K562 (cell line): ENCODE data around the gene RALY. TPM values are rescaled to one million over a fixed set of nuclear protein-coding genes. Genes with fewer than 3 reads are reported as not detected.

Experiments
- ATAC-seq: fragments of 200-7000 bp; cut with Tn5 transposase; 3 replicates; pipeline ENCODE4 v1.9.1; 2020; ENCODE audit warnings: moderate library complexity
- BruUV-seq: library from RNA; stranded (reverse); fragments of 400-500 nt; replicated peaks from 2 replicates; lab custom pipeline; 2021; lab: Mats Ljungman, UMichigan
- CTCF ChIA-PET: fragments of 300-600 bp; formaldehyde crosslinking; extraction: SDS; loops from one replicate; lab custom pipeline; 2021; ENCODE audit warnings: low intra/inter-chr PET ratio; lab: Yijun Ruan, JAX
- POLR2A ChIA-PET: fragments of 300-600, 350-650 bp; sonication (Branson Sonifier 250); formaldehyde crosslinking; extraction: SDS; loops from one replicate; lab custom pipeline; 2021; ENCODE audit warnings: antibody characterized with exemption, inconsistent platforms; lab: Yijun Ruan, JAX
- DNase-seq, 4 experiments: peaks; one replicate each; pipeline versions ENCODE4 v3.0.0 to v3.0.0-alpha.2; 2011 to 2018; ENCODE audit warnings: low spot score in 3 of 4, mixed read lengths in 3 of 4; ENCODE audit errors: extremely low read depth in 1 of 4
- FAIRE-seq: peaks from 2 replicates; lab custom pipeline; 2011; peaks lifted over from hg19 to GRCh38; lab: Jason Lieb, UNC
- H2AFZ ChIP-seq: 2 replicates; pipeline ENCODE4 v1.6.0; 2011; ENCODE audit warnings: low read depth, low read length, control low read depth, inconsistent platforms
- H3K27ac ChIP-seq: fragments of 200-600 bp; 3 replicates; pipeline ENCODE4 v1.8.0; 2011; ENCODE audit warnings: low read depth, mild to moderate bottlenecking, control low read depth, inconsistent platforms, low read length, moderate library complexity, mixed read lengths; ENCODE audit errors: extremely low read depth
- H3K27me3 ChIP-seq, 2 experiments: fragments of 300-600 bp in 1 of 2; 2 replicates in 1 of 2; 3 replicates in 1 of 2; pipeline versions ENCODE4 v1.6.0 to v1.8.0; 2011; ENCODE audit warnings: inconsistent platforms in 2 of 2, low read length in 2 of 2, mild to moderate bottlenecking in 1 of 2, mixed read lengths in 1 of 2, moderate library complexity in 1 of 2; ENCODE audit not compliant: control insufficient read depth in 2 of 2, insufficient read depth in 2 of 2
- H3K36me3 ChIP-seq: fragments of 300-600 bp; 3 replicates; pipeline ENCODE4 v1.8.0; 2011; ENCODE audit warnings: mild to moderate bottlenecking, low read length, inconsistent platforms; ENCODE audit not compliant: control insufficient read depth, insufficient read depth
- H3K4me1 ChIP-seq, 2 experiments: fragments of 200-600 bp in 1 of 2; replicated peaks in 1 of 2; 2 replicates in 1 of 2; 3 replicates in 1 of 2; pipeline versions ENCODE4 v1.5.1 to v1.8.0; 2011; ENCODE audit warnings: inconsistent platforms in 2 of 2, low read length in 2 of 2, mild to moderate bottlenecking in 1 of 2, mixed read lengths in 1 of 2, moderate library complexity in 1 of 2; ENCODE audit not compliant: control insufficient read depth in 2 of 2, insufficient read depth in 2 of 2
- H3K4me2 ChIP-seq: 2 replicates; pipeline ENCODE4 v1.6.1; 2011; ENCODE audit warnings: low read length, control low read depth, inconsistent platforms, mixed read lengths; ENCODE audit not compliant: insufficient read depth
- H3K4me3 ChIP-seq: fragments of 200-600 bp; sonication (generic), shearing (Covaris generic); 2 replicates; pipeline ENCODE4 v1.5.1; 2016; ENCODE audit warnings: control low read depth, inconsistent platforms
- H3K79me2 ChIP-seq: fragments of 200-600 bp; 3 replicates; pipeline ENCODE4 v1.8.0; 2011; ENCODE audit warnings: low read length, inconsistent platforms; ENCODE audit not compliant: control insufficient read depth, insufficient read depth
- H3K9ac ChIP-seq, 2 experiments: 2 replicates each; pipeline versions ENCODE4 v1.6.0 to v1.6.1; 2011; ENCODE audit warnings: low read depth in 2 of 2, low read length in 2 of 2, control low read depth in 1 of 2, inconsistent platforms in 1 of 2, mild to moderate bottlenecking in 1 of 2, mixed read lengths in 1 of 2; ENCODE audit not compliant: insufficient read depth in 1 of 2
- H3K9me1 ChIP-seq: one replicate; pipeline ENCODE4 v1.6.0; 2011; ENCODE audit warnings: inconsistent platforms, mild to moderate bottlenecking, low read length, moderate library complexity; ENCODE audit not compliant: control insufficient read depth, insufficient read depth
- H3K9me3 ChIP-seq: replicated peaks from 2 replicates; pipeline ENCODE4 v1.5.1; 2011; ENCODE audit warnings: low read depth, low read length, inconsistent platforms; ENCODE audit not compliant: control insufficient read depth, insufficient read depth
- H4K20me1 ChIP-seq: replicated peaks from 2 replicates; pipeline ENCODE4 v1.6.1; 2011; ENCODE audit warnings: low read length, inconsistent platforms, mixed read lengths; ENCODE audit not compliant: control insufficient read depth, insufficient read depth
- HIVEP1 ChIP-seq: fragments of 250-450 bp; sonication (Bioruptor Pico); IDR thresholded peaks from 2 replicates; pipeline ENCODE4 v1.4.0; 2020; ENCODE audit warnings: mild to moderate bottlenecking
- PML ChIP-seq: IDR thresholded peaks from 2 replicates; pipeline ENCODE4 v1.6.1; 2012; ENCODE audit warnings: low read length, inconsistent platforms
- POLR2A ChIP-seq: fragments of 450-650 bp; conservative IDR thresholded peaks from 2 replicates; pipeline ENCODE4 v1.6.1; 2016
- POLR2AphosphoS2 ChIP-seq: IDR thresholded peaks from 2 replicates; pipeline ENCODE4 v1.6.1; 2012; ENCODE audit warnings: low read length, improper control_type of control experiment
- POLR2B ChIP-seq: fragments of 450-650 bp; IDR thresholded peaks from 2 replicates; pipeline ENCODE4 v1.6.1; 2018; ENCODE audit warnings: low read depth; ENCODE audit not compliant: partially characterized antibody
- PPARD ChIP-seq: fragments of 250-450 bp; sonication (Bioruptor Pico); IDR thresholded peaks from 2 replicates; pipeline ENCODE4 v1.8.0; 2022; ENCODE audit warnings: inconsistent platforms, mild to moderate bottlenecking, moderate library complexity
- SUPT5H ChIP-seq: fragments of 450-650 bp; IDR thresholded peaks from 2 replicates; pipeline ENCODE4 v1.6.1; 2016
- ZBTB1 ChIP-seq: sonication (generic); formaldehyde crosslinking; IDR thresholded peaks from 2 replicates; pipeline ENCODE4 v1.8.1; 2023; ENCODE audit warnings: missing genetic modification reagents, low read depth, mild to moderate bottlenecking, borderline replicate concordance
- ZNF121 ChIP-seq: sonication (generic); formaldehyde crosslinking; conservative IDR thresholded peaks from 2 replicates; pipeline ENCODE4 v1.8.0; 2022; ENCODE audit warnings: missing genetic modification reagents
- ZNF551 ChIP-seq: fragments of 250-450 bp; sonication (Bioruptor Pico); IDR thresholded peaks from 2 replicates; pipeline ENCODE4 v1.5.0; 2021; ENCODE audit warnings: mild to moderate bottlenecking, moderate library complexity
- WGBS: fragments of 100-300 bp; shearing (Covaris generic); methylation state at CpG from one replicate; pipeline ENCODE4 v1.1.6; 2016; ENCODE audit warnings: low coverage, mixed read lengths; ENCODE audit not compliant: insufficient coverage; ENCODE audit errors: missing lambda C conversion rate; 5-methylcytosine and 5-hydroxymethylcytosine counted together
- in situ Hi-C: fragments of 300-500 bp; cut with MboI; formaldehyde crosslinking; loops from 4 replicates; pipeline ENCODE4 v1.15.0; 2018; ENCODE audit warnings: inconsistent platforms, mixed read lengths
- intact Hi-C: fragments of 100-400 bp; cut with micrococcal nuclease; formaldehyde crosslinking; loops from 2 replicates; pipeline ENCODE4 v1.14.2; 2022
- polyA plus RNA-seq, 8 experiments: library from polyadenylated mRNA; depleted of rRNA in 4 of 8; stranded (reverse) in 5 of 8; unstranded in 3 of 8; fragments of >200 nt; fragmentation: Nextera tagmentation in 2 of 8; fragmentation: Illumina TruSeq in 1 of 8; extraction: Ambion mirVana in 2 of 8; extraction: Trizol in 1 of 8; gene quantifications; 2 replicates each; pipeline versions ENCODE4 v1.2.1 to v1.2.3, GENCODE V29; 2011 to 2014; ENCODE audit warnings: inconsistent platforms in 1 of 8, missing spikeins in 1 of 8
- total RNA-seq, 7 experiments: library from RNA; depleted of rRNA in 6 of 7; stranded (reverse); fragments of >200 nt in 6 of 7; fragmentation: Illumina TruSeq in 2 of 7; extraction: Trizol in 2 of 7; gene quantifications; 2 replicates each; pipeline versions ENCODE4 v1.2.1 to v1.2.3, GENCODE V29; 2011 to 2021; ENCODE audit warnings: low replicate concordance in 1 of 7

The RALY gene
- total and polyA plus RNA-seq, 9 of the 15 experiments (the other 6 are each of a cell fraction or from before 2014, with no cell fraction given): 0.80 to 207 (median 128) TPM

DNA sequence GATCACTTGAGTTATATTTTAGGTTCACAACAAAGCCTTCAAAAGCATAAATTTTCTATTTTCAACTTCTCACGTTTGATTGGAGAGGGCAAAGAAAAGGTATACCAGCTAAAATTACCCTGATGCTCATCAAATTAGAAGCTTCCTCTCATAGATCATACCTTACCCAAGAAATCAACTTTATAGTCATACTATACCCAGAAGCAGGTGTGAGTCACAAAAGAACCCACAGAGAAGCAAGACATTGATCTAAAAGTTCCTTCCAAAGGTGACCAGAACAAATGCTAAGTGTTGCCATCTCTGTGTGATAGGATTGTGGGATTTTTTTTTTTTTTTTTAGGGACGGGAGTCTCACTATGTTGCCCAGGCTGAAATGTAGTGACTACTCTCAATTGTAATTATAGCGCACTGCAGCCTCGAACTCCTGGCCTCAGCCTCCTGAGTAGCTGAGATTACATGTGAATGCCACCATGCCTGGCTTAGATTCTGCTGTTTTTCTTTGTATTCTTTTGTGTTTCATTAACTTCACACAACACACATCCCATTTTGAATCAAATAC lies 115.0 kb downstream of the RALY start:
- H3K9me1 ChIP-seq: peaks cover 5% of the 10 kb centered on the region
- no peak overlapping the region for H3K4me3 ChIP-seq
- ChIA-PET CTCF (no interaction called here), POLR2A (interaction anchor here (0.8 to 2.7 kb wide), 11 partner anchors 9 to 82 kb away, joined by 3 to 24 read pairs (median 4); no protein-coding TSS in a partner anchor)
- H3K9ac ChIP-seq: peak overlapping the region in 1 of 2 experiments; percentile 12; a peak in 1 of 4 replicates
- no peak overlapping the region for H3K27ac ChIP-seq
- BruUV-seq: no TSS peak
- peaks cover 18% of the 10 kb centered on the region in 2 experiments; a peak in 4 of 5 replicates for H3K4me1 ChIP-seq
- FAIRE-seq: no peak
- no peaks in the 10 kb centered on the region for H3K9me3 ChIP-seq
- H2AFZ ChIP-seq: no peak overlapping the region
- peaks cover 84% of the 10 kb centered on the region for H3K79me2 ChIP-seq
- in situ Hi-C loops: no loop called here
- 69% methylated on average over 4 of the region's 4 CpGs for WGBS
- H3K27me3 ChIP-seq: no peaks in the 10 kb centered on the region
- peaks cover 74% of the 10 kb centered on the region for H3K36me3 ChIP-seq
- H3K4me2 ChIP-seq: peak overlapping the region; percentile 9; the same call in 1 of the 2 replicates
- no peak for DNase-seq
- no peak for ATAC-seq
- peaks cover 51% of the 10 kb centered on the region for H4K20me1 ChIP-seq
- intact Hi-C loops: no loop called here
- TF ChIP-seq SUPT5H (peak; percentile 6; the same call in 1 of the 2 replicates), POLR2B (peak; percentile 13), ZNF551 (CRISPR knock-in tag) (0 out of 2 replicates have a peak, but pooled peaks have one; percentile 31), ZBTB1 (CRISPR knock-in tag) (no peak), PML (no peak), POLR2A (peak; percentile 40; the same call in 1 of the 2 replicates), ZNF121 (CRISPR knock-in tag) (peak; percentile 18; the same call in 1 of the 2 replicates), PPARD (CRISPR knock-in tag) (no peak), HIVEP1 (CRISPR knock-in tag) (no peak), POLR2AphosphoS2 (0 out of 2 replicates have a peak, but pooled peaks have one; percentile 17)
- TF ChIP-seq, all 486 proteins: peak for 6
